ENCODE results near the gene CACHD1. TPM values are rescaled to one million over a fixed set of nuclear protein-coding genes. Genes with fewer than 3 reads are reported as not detected.
A peak's percentile ranks its signal among the peaks of the same experiment; 100 is the strongest.

CACHD1 gene
- total and polyA plus RNA-seq, 2 of the 8 experiments (the other 6 are each of a cell fraction or from before 2014, with no cell fraction given) = 22.2 to 42.5 TPM

- peaks cover 2 to 8% of the 10 kb centered on the region in 2 experiments for H4K20me1 ChIP-seq (replicated peaks in 1 of 2; ENCODE audit: control insufficient read depth in 1 of 2, insufficient read depth in 2 of 2, low read length in 2 of 2)
- no peak overlapping the region for H2BK120ac ChIP-seq (replicated peaks; ENCODE audit: low read depth, low read length)
- H2BK12ac ChIP-seq (ENCODE audit: low read depth, low read length) = 0 out of 2 replicates have a peak overlapping the region, but pooled peaks have one; percentile 42
- peak overlapping the region; percentile 57 to 62 for H3K4me2 ChIP-seq (ENCODE audit: insufficient read depth in 1 of 2, low read depth in 2 of 2, low read length in 2 of 2)
- H2BK15ac ChIP-seq (ENCODE audit: low read length) = no peak overlapping the region
- ChIA-PET CTCF (ENCODE audit: partially characterized antibody) (interaction anchor here (1.0 to 1.5 kb wide), 4 partner anchors 12 to 75 kb away, joined by 3 to 4 read pairs (median 4); no protein-coding TSS in a partner anchor), POLR2A (ENCODE audit: partially characterized antibody) (interaction anchor here (0.9 to 3.3 kb wide), 7 partner anchors 14 to 67 kb away, joined by 3 to 27 read pairs (median 3); partner anchors contain the start of gene CACHD1)
- no peaks in the 10 kb centered on the region for H3K9me3 ChIP-seq (ENCODE audit: insufficient read depth in 2 of 2, low read depth in 1 of 2, low read length in 1 of 2)
- H3K27me3 ChIP-seq (replicated peaks in 1 of 4; ENCODE audit: control insufficient read depth in 3 of 4, extremely low read depth in 1 of 4, insufficient read depth in 3 of 4, low read length in 3 of 4) = no peaks in the 10 kb centered on the region
- DNase-seq (ENCODE audit: low read depth in 1 of 2, low spot score in 2 of 2) (no peak), FAIRE-seq (peak; percentile 98)
- H3K4me1 ChIP-seq (replicated peaks in 1 of 4; ENCODE audit: control insufficient read depth in 3 of 4, insufficient read depth in 4 of 4, low read length in 3 of 4) = peaks cover 14 to 38% (median 30%) of the 10 kb centered on the region in 4 experiments
- peaks cover 5 to 72% of the 10 kb centered on the region in 2 experiments; a peak in 3 of 4 replicates for H3K79me2 ChIP-seq (ENCODE audit: control insufficient read depth in 1 of 2, insufficient read depth in 2 of 2, low read length in 2 of 2)
- H3K56ac ChIP-seq (replicated peaks; ENCODE audit: insufficient read length, low read depth, low read length) = no peak overlapping the region
- H3K4ac ChIP-seq (replicated peaks; ENCODE audit: insufficient read length, low read depth, low read length) = no peak overlapping the region
- peak overlapping the region; percentile 32 for H4K5ac ChIP-seq (ENCODE audit: insufficient read length, low read depth, low read length)
- H3K36me3 ChIP-seq (ENCODE audit: control insufficient read depth in 2 of 4, insufficient read depth in 4 of 4, low read length in 3 of 4) = peaks cover 0 to 3% (median 0%) of the 10 kb centered on the region in 4 experiments; a peak in 1 of 8 replicates
- H3K23ac ChIP-seq (ENCODE audit: insufficient read length) = no peak overlapping the region
- H3K14ac ChIP-seq (ENCODE audit: insufficient read length) = no peak overlapping the region
- WGBS, 2 experiments (ENCODE audit: extremely low coverage in 1 of 2, insufficient coverage in 1 of 2, insufficient read length in 1 of 2, insufficient replicate concordance in 2 of 2, low coverage in 1 of 2, low lambda C conversion rate in 2 of 2, missing lambda C conversion rate in 1 of 2) = 7% methylated on average over 4 of the region's 4 CpGs; no CpG with 5 or more reads in 1 of the 2 experiments
- H4K91ac ChIP-seq (replicated peaks; ENCODE audit: insufficient read length, low read length) = no peak overlapping the region
- H3K79me1 ChIP-seq (ENCODE audit: low read depth, low read length) = peaks cover 3% of the 10 kb centered on the region; the same call in 1 of the 2 replicates
- no peak overlapping the region for H4K8ac ChIP-seq (ENCODE audit: extremely low read depth, insufficient read depth, low read length)
- H2BK20ac ChIP-seq (ENCODE audit: low read length) = no peak overlapping the region
- peak overlapping the region in 1 of 4 experiments; percentile 44; a peak in 2 of 8 replicates for H3K4me3 ChIP-seq (ENCODE audit: extremely low read depth in 1 of 4, insufficient read depth in 2 of 4, low read depth in 3 of 4, low read length in 4 of 4)
- no peak overlapping the region; the same call in 1 of the 2 replicates for H3K18ac ChIP-seq (ENCODE audit: extremely low read depth, low read length)
- H2AFZ ChIP-seq (ENCODE audit: low read length) = no peak overlapping the region
- peaks cover 2% of the 10 kb centered on the region; the same call in 1 of the 2 replicates for H3K23me2 ChIP-seq (ENCODE audit: low read depth, low read length)
- peak overlapping the region; percentile 74; the same call in 1 of the 2 replicates for H3K27ac ChIP-seq (ENCODE audit: low read depth, low read length)
- peak overlapping the region; percentile 40; the same call in 1 of the 2 replicates for H2BK5ac ChIP-seq (ENCODE audit: low read depth, low read length)
- H3K9ac ChIP-seq (replicated peaks in 1 of 4; ENCODE audit: extremely low read depth in 1 of 4, low read depth in 3 of 4, low read length in 3 of 4) = no peak overlapping the region; a peak in 3 of 7 replicates
- no peak overlapping the region for H2AK5ac ChIP-seq (ENCODE audit: low read depth, low read length)
- TF ChIP-seq SIN3A (conservative IDR thresholded peaks at IDR 0.05 in 1 of 2, IDR thresholded peaks at IDR 0.05 in 1 of 2; ENCODE audit: low read depth in 1 of 2, low read length in 2 of 2) (no peak), POU5F1 (IDR thresholded peaks at IDR 0.05; ENCODE audit: low read depth, low read length) (peak; percentile 77; the same call in 1 of the 2 replicates), JUN (IDR thresholded peaks at IDR 0.05; ENCODE audit: low read depth, low read length) (peak; percentile 90), USF2 (IDR thresholded peaks at IDR 0.05; ENCODE audit: low read length) (no peak), TBP (IDR thresholded peaks at IDR 0.05; ENCODE audit: low read depth, low read length) (no peak), EZH2 (IDR thresholded peaks at IDR 0.05; ENCODE audit: low read depth, low read length, severe bottlenecking) (no peak), TEAD4 (IDR thresholded peaks at IDR 0.05; ENCODE audit: low read depth, low read length) (peak; percentile 68; the same call in 1 of the 2 replicates), JUND (IDR thresholded peaks at IDR 0.05; ENCODE audit: low read length) (peak; percentile 92), SIX5 (IDR thresholded peaks at IDR 0.05; ENCODE audit: low read depth, low read length) (no peak), KDM1A (IDR thresholded peaks at IDR 0.05; ENCODE audit: borderline replicate concordance, low read length) (no peak)
These were observed 27.4 kb downstream of the CACHD1 start for GRCh38 chr1:64497088-64497883.

All from H1 (cell line).